ENCODE data around the gene HS3ST5. TPM values are rescaled to one million over a fixed set of nuclear protein-coding genes. Genes with fewer than 3 reads are reported as not detected.
A peak's percentile ranks its signal among the peaks of the same experiment; 100 is the strongest.

HS3ST5 gene
- total and polyA plus RNA-seq, 2 experiments from 2014 or later: 2.8 to 3.5 TPM

DNA sequence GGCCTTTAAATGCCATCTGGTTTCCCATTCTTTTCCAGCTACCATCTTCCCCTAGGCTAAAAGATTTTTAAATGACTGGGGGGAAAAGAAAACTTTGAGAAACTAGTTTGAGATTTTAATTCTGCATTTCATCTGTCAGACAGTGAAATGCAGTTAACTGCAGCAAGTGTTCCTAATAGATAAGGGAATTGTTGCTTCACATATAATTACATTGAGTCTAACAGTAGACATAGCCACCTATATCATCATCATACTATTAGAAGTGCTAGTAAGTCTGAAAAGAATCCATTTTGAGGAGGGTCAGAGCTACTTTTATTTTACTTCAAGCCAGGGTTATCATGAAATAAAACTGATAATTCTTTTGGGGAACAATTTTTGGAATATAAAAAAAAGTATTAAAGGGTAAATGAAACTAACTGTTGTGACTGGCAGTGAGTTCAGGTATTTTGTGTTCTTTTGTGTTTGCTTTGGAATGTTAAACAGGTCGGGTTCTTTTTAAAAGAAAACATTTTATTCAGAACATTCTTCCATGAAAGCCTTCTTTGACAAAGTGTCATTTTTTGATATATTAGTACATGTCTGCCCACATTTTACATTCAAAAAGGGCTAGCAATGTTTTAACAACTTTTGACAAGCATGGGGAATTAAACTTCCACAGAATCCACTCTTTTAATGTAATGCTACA, 170.1 kb downstream of the HS3ST5 start:
- no peak for TF ChIP-seq ZNF114 (CRISPR knock-in tag; IDR thresholded peaks at IDR 0.05)
- TF ChIP-seq EZH2phosphoT487 (IDR thresholded peaks at IDR 0.05; ENCODE audit: unreplicated experiment): no peak
- no peak for TF ChIP-seq ZNF331 (CRISPR knock-in tag; IDR thresholded peaks at IDR 0.05; ENCODE audit: low read depth)
- no peak for TF ChIP-seq CREB1 (CRISPR knock-in tag; IDR thresholded peaks at IDR 0.05; ENCODE audit: low read depth)
- TF ChIP-seq, protein P1, sequence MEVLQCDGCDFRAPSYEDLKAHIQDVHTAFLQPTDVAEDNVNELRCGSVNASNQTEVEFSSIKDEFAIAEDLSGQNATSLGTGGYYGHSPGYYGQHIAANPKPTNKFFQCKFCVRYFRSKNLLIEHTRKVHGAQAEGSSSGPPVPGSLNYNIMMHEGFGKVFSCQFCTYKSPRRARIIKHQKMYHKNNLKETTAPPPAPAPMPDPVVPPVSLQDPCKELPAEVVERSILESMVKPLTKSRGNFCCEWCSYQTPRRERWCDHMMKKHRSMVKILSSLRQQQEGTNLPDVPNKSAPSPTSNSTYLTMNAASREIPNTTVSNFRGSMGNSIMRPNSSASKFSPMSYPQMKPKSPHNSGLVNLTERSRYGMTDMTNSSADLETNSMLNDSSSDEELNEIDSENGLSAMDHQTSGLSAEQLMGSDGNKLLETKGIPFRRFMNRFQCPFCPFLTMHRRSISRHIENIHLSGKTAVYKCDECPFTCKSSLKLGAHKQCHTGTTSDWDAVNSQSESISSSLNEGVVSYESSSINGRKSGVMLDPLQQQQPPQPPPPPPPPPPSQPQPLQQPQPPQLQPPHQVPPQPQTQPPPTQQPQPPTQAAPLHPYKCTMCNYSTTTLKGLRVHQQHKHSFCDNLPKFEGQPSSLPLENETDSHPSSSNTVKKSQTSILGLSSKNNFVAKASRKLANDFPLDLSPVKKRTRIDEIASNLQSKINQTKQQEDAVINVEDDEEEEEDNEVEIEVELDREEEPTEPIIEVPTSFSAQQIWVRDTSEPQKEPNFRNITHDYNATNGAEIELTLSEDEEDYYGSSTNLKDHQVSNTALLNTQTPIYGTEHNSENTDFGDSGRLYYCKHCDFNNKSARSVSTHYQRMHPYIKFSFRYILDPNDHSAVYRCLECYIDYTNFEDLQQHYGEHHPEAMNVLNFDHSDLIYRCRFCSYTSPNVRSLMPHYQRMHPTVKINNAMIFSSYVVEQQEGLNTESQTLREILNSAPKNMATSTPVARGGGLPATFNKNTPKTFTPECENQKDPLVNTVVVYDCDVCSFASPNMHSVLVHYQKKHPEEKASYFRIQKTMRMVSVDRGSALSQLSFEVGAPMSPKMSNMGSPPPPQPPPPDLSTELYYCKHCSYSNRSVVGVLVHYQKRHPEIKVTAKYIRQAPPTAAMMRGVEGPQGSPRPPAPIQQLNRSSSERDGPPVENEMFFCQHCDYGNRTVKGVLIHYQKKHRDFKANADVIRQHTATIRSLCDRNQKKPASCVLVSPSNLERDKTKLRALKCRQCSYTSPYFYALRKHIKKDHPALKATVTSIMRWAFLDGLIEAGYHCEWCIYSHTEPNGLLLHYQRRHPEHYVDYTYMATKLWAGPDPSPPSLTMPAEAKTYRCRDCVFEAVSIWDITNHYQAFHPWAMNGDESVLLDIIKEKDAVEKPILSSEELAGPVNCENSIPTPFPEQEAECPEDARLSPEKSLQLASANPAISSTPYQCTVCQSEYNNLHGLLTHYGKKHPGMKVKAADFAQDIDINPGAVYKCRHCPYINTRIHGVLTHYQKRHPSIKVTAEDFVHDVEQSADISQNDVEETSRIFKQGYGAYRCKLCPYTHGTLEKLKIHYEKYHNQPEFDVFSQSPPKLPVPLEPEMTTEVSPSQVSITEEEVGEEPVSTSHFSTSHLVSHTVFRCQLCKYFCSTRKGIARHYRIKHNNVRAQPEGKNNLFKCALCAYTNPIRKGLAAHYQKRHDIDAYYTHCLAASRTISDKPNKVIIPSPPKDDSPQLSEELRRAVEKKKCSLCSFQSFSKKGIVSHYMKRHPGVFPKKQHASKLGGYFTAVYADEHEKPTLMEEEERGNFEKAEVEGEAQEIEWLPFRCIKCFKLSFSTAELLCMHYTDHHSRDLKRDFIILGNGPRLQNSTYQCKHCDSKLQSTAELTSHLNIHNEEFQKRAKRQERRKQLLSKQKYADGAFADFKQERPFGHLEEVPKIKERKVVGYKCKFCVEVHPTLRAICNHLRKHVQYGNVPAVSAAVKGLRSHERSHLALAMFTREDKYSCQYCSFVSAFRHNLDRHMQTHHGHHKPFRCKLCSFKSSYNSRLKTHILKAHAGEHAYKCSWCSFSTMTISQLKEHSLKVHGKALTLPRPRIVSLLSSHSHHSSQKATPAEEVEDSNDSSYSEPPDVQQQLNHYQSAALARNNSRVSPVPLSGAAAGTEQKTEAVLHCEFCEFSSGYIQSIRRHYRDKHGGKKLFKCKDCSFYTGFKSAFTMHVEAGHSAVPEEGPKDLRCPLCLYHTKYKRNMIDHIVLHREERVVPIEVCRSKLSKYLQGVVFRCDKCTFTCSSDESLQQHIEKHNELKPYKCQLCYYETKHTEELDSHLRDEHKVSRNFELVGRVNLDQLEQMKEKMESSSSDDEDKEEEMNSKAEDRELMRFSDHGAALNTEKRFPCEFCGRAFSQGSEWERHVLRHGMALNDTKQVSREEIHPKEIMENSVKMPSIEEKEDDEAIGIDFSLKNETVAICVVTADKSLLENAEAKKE (CRISPR knock-in tag; IDR thresholded peaks at IDR 0.05): no peak
- no peak for TF ChIP-seq EZH2 (IDR thresholded peaks at IDR 0.05; ENCODE audit: low read depth, unreplicated experiment)
- Histone ChIP-seq H3K4me1 (ENCODE audit: insufficient read depth) (peaks cover 40% of the 10 kb centered on the region), H3K36me3 (ENCODE audit: insufficient read depth) (no peaks in the 10 kb centered on the region), H3K27ac (ENCODE audit: low read depth) (peak overlapping the region; percentile 2; the same call in 1 of the 2 replicates), H4K20me1 (replicated peaks; ENCODE audit: insufficient read depth) (no peaks in the 10 kb centered on the region), H3K79me2 (replicated peaks; ENCODE audit: insufficient read depth) (no peaks in the 10 kb centered on the region), H3K27me3 (ENCODE audit: insufficient read depth) (no peaks in the 10 kb centered on the region), H2AFZ (no peak overlapping the region), H3K4me2 (no peak overlapping the region), H3K4me3 (no peak overlapping the region), H3F3A (replicated peaks; ENCODE audit: low read depth) (no peaks in the 10 kb centered on the region), H3K9me2 (ENCODE audit: insufficient read depth) (no peaks in the 10 kb centered on the region)
- H3K9me3 Mint-ChIP-seq: no peaks in the 10 kb centered on the region
- H3K4me3 Mint-ChIP-seq: no peak overlapping the region
- DNase-seq (ENCODE audit: low spot score) (no peak), ATAC-seq (no peak)
- H3K27me3 Mint-ChIP-seq (ENCODE audit: insufficient read depth, low read depth, poor library complexity): peaks cover 5% of the 10 kb centered on the region
- no peaks in the 10 kb centered on the region; the same call in 2 of the 3 replicates for H3K36me3 Mint-ChIP-seq (ENCODE audit: low read depth)
- peaks cover 50% of the 10 kb centered on the region for H3K4me1 Mint-ChIP-seq
- peak overlapping the region; percentile 29; the same call in 1 of the 2 replicates for H3K27ac Mint-ChIP-seq

All from GM23338 (cell line).